ENCODE measurements around the gene ISM1. TPM values are rescaled to one million over a fixed set of nuclear protein-coding genes. Genes with fewer than 3 reads are reported as not detected.
A peak's percentile ranks its signal among the peaks of the same experiment; 100 is the strongest.

Gene ISM1
- total and polyA plus RNA-seq, 7 experiments from 2014 or later, result 1.6 to 3.2 (median 2.4) TPM

- Mint-ChIP-seq H3K36me3 (peaks cover 0 to 9% (median 7%) of the 10 kb centered on the region in 5 donors), H3K27ac (no peak overlapping the region), H3K27me3 (peaks cover 0 to 5% (median 0%) of the 10 kb centered on the region in 5 donors), H3K4me3 (no peak overlapping the region), H3K9me3 (peaks cover 6 to 22% (median 9%) of the 10 kb centered on the region in 11 donors), H3K4me1 (peaks cover 0 to 5% (median 0%) of the 10 kb centered on the region in 7 donors)
- ChIA-PET CTCF (no interaction called here), POLR2A (no interaction called here)
- ATAC-seq (no peak), DNase-seq (no peak)
- Histone ChIP-seq H3K27ac (ENCODE audit: low read depth, low read length) (no peak overlapping the region), H3K4me1 (ENCODE audit: control insufficient read depth in 2 of 2, insufficient read depth in 2 of 2, low read length in 2 of 2) (no peaks in the 10 kb centered on the region), H3K4me3 (ENCODE audit: low read length) (no peak overlapping the region), H3K9me3 (ENCODE audit: control insufficient read depth in 2 of 3, low read length in 3 of 3) (no peaks in the 10 kb centered on the region), H3K36me3 (ENCODE audit: control insufficient read depth in 2 of 3, insufficient read depth in 3 of 3, low read length in 3 of 3) (no peaks in the 10 kb centered on the region), H3K27me3 (ENCODE audit: control insufficient read depth in 2 of 2, insufficient read depth in 2 of 2, low read length in 2 of 2) (no peaks in the 10 kb centered on the region)
- intact Hi-C loops (cut with micrococcal nuclease), result no loop called here
Measured at GRCh38 chr20:13187899-13188298, 33.2 kb upstream of the ISM1 start.

- CTCF ChIA-PET, result no interaction called here
- intact Hi-C loops (cut with micrococcal nuclease), result no loop called here
- H3K4me3 Mint-ChIP-seq, result no peak overlapping the region
- H3K36me3 Mint-ChIP-seq, result peaks cover 0 to 3% (median 0%) of the 10 kb centered on the region in 5 donors
- no peak for DNase-seq
- H3K36me3 ChIP-seq (ENCODE audit: control insufficient read depth in 2 of 3, insufficient read depth in 3 of 3, low read length in 3 of 3), result no peaks in the 10 kb centered on the region
- H3K4me1 ChIP-seq (ENCODE audit: control insufficient read depth in 2 of 2, insufficient read depth in 2 of 2, low read length in 2 of 2), result no peaks in the 10 kb centered on the region
- H3K9me3 Mint-ChIP-seq, result peaks cover 0 to 5% (median 0%) of the 10 kb centered on the region in 11 donors
- peaks cover 0 to 10% (median 5%) of the 10 kb centered on the region in 5 donors for H3K27me3 Mint-ChIP-seq
- H3K27me3 ChIP-seq (ENCODE audit: control insufficient read depth in 2 of 2, insufficient read depth in 2 of 2, low read length in 2 of 2), result no peaks in the 10 kb centered on the region
- peaks cover 0 to 10% (median 4%) of the 10 kb centered on the region in 7 donors for H3K4me1 Mint-ChIP-seq
- H3K9me3 ChIP-seq (ENCODE audit: control insufficient read depth in 2 of 3, low read length in 3 of 3), result no peaks in the 10 kb centered on the region
- H3K27ac Mint-ChIP-seq, result peak overlapping the region in 1 of 9 donors; percentile 26
- H3K4me3 ChIP-seq (ENCODE audit: low read length), result no peak overlapping the region
- POLR2A ChIA-PET, result no interaction called here
- no peak overlapping the region for H3K27ac ChIP-seq (ENCODE audit: low read depth, low read length)
- ATAC-seq, result no peak
Measured at GRCh38 chr20:13199279-13199678, 21.8 kb upstream of the ISM1 start.

GRCh38 chr20:13200767-13201500 is 20.1 kb upstream of the ISM1 start:
- peaks cover 0 to 5% (median 0%) of the 10 kb centered on the region in 11 donors for H3K9me3 Mint-ChIP-seq
- H3K27ac ChIP-seq (ENCODE audit: low read depth, low read length), result no peak overlapping the region
- POLR2A ChIA-PET, result no interaction called here
- H3K36me3 Mint-ChIP-seq, result peaks cover 0 to 3% (median 0%) of the 10 kb centered on the region in 5 donors
- ATAC-seq, result no peak
- no peak overlapping the region for H3K4me3 Mint-ChIP-seq
- peaks cover 0 to 17% (median 5%) of the 10 kb centered on the region in 5 donors for H3K27me3 Mint-ChIP-seq
- DNase-seq, result no peak
- intact Hi-C loops (cut with micrococcal nuclease), result no loop called here
- no peaks in the 10 kb centered on the region for H3K9me3 ChIP-seq (ENCODE audit: control insufficient read depth in 2 of 3, low read length in 3 of 3)
- H3K36me3 ChIP-seq (ENCODE audit: control insufficient read depth in 2 of 3, insufficient read depth in 3 of 3, low read length in 3 of 3), result no peaks in the 10 kb centered on the region
- H3K4me1 ChIP-seq (ENCODE audit: control insufficient read depth in 2 of 2, insufficient read depth in 2 of 2, low read length in 2 of 2), result no peaks in the 10 kb centered on the region
- no peak overlapping the region for H3K4me3 ChIP-seq (ENCODE audit: low read length)
- H3K4me1 Mint-ChIP-seq, result peaks cover 0 to 10% (median 4%) of the 10 kb centered on the region in 7 donors
- CTCF ChIA-PET, result interaction anchor here (1.2 kb wide), 1 partner anchor 343 kb away, joined by 3 read pairs; no protein-coding TSS in a partner anchor
- H3K27ac Mint-ChIP-seq, result no peak overlapping the region
- no peaks in the 10 kb centered on the region for H3K27me3 ChIP-seq (ENCODE audit: control insufficient read depth in 2 of 2, insufficient read depth in 2 of 2, low read length in 2 of 2)

- ChIA-PET POLR2A (no interaction called here), CTCF (interaction anchor here (1.1 kb wide), 1 partner anchor 60 kb away, joined by 3 read pairs; no protein-coding TSS in a partner anchor)
- no peak for ATAC-seq
- Mint-ChIP-seq H3K27ac (no peak overlapping the region), H3K4me1 (peaks cover 0 to 10% (median 4%) of the 10 kb centered on the region in 7 donors), H3K36me3 (peaks cover 0 to 3% (median 0%) of the 10 kb centered on the region in 5 donors), H3K4me3 (peak overlapping the region in 1 of 10 donors; percentile 40), H3K9me3 (peaks cover 0 to 6% (median 0%) of the 10 kb centered on the region in 11 donors), H3K27me3 (peaks cover 4 to 17% (median 5%) of the 10 kb centered on the region in 5 donors)
- H3K9me3 ChIP-seq (ENCODE audit: control insufficient read depth in 2 of 3, low read length in 3 of 3), result no peaks in the 10 kb centered on the region
- intact Hi-C loops (cut with micrococcal nuclease), result no loop called here
- H3K4me1 ChIP-seq (ENCODE audit: control insufficient read depth in 2 of 2, insufficient read depth in 2 of 2, low read length in 2 of 2), result no peaks in the 10 kb centered on the region
- DNase-seq, result no peak
- no peak overlapping the region for H3K27ac ChIP-seq (ENCODE audit: low read depth, low read length)
- H3K4me3 ChIP-seq (ENCODE audit: low read length), result no peak overlapping the region
- no peaks in the 10 kb centered on the region for H3K27me3 ChIP-seq (ENCODE audit: control insufficient read depth in 2 of 2, insufficient read depth in 2 of 2, low read length in 2 of 2)
- no peaks in the 10 kb centered on the region for H3K36me3 ChIP-seq (ENCODE audit: control insufficient read depth in 2 of 3, insufficient read depth in 3 of 3, low read length in 3 of 3)
Measured at GRCh38 chr20:13202565-13202964, 18.5 kb upstream of the ISM1 start.

- Histone ChIP-seq H3K27ac (ENCODE audit: low read depth, low read length) (no peak overlapping the region), H3K27me3 (ENCODE audit: control insufficient read depth in 2 of 2, insufficient read depth in 2 of 2, low read length in 2 of 2) (no peaks in the 10 kb centered on the region), H3K9me3 (ENCODE audit: control insufficient read depth in 2 of 3, low read length in 3 of 3) (no peaks in the 10 kb centered on the region), H3K4me3 (ENCODE audit: low read length) (no peak overlapping the region), H3K36me3 (ENCODE audit: control insufficient read depth in 2 of 3, insufficient read depth in 3 of 3, low read length in 3 of 3) (no peaks in the 10 kb centered on the region), H3K4me1 (ENCODE audit: control insufficient read depth in 2 of 2, insufficient read depth in 2 of 2, low read length in 2 of 2) (no peaks in the 10 kb centered on the region)
- no peak for ATAC-seq
- peaks cover 0 to 3% (median 0%) of the 10 kb centered on the region in 5 donors for H3K36me3 Mint-ChIP-seq
- H3K4me3 Mint-ChIP-seq, result no peak overlapping the region
- no peak for DNase-seq
- H3K4me1 Mint-ChIP-seq, result peaks cover 0 to 10% (median 4%) of the 10 kb centered on the region in 7 donors
- intact Hi-C loops (cut with micrococcal nuclease), result no loop called here
- peaks cover 3 to 17% (median 5%) of the 10 kb centered on the region in 5 donors for H3K27me3 Mint-ChIP-seq
- H3K27ac Mint-ChIP-seq, result no peak overlapping the region
- CTCF ChIA-PET, result interaction anchor here (1.3 kb wide), 1 partner anchor 9 kb away, joined by 4 read pairs; no protein-coding TSS in a partner anchor
- peaks cover 0 to 9% (median 0%) of the 10 kb centered on the region in 11 donors for H3K9me3 Mint-ChIP-seq
- POLR2A ChIA-PET, result no interaction called here
Measured at GRCh38 chr20:13205425-13205824, 15.6 kb upstream of the ISM1 start.

DNA sequence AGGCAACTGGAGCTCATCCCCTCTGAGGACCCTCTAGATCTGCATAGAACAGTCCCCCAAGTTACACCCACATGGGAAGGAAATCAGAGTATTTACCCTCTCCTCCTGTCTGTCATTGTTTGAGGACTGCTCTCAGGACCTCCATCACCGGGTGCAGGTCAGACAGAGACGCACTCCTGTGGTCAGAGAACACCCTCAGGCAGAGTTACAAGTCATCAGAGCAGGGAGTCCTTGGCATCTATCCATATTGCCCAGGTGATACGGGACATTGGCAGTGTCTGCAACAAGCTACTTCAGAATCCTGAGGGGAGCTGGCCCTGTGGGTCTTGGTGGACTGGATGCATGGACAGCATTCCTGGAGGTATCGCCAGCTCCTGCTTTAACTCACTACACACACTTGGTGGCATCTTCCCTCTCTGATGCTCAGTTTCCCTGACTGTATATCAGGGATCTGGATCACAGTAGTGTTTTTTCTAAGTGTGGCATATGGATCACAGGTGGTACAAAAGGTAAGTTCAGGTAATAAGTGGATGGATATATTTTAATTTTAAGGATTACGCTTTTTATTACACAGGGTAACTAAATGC is 15.1 kb upstream of the ISM1 start:
- Mint-ChIP-seq H3K9me3 (peaks cover 0 to 9% (median 0%) of the 10 kb centered on the region in 11 donors), H3K4me3 (no peak overlapping the region), H3K27ac (no peak overlapping the region), H3K36me3 (peaks cover 0 to 3% (median 0%) of the 10 kb centered on the region in 5 donors), H3K27me3 (peaks cover 3 to 15% (median 4%) of the 10 kb centered on the region in 5 donors), H3K4me1 (peaks cover 0 to 7% (median 3%) of the 10 kb centered on the region in 7 donors)
- Histone ChIP-seq H3K4me3 (ENCODE audit: low read length) (no peak overlapping the region), H3K36me3 (ENCODE audit: control insufficient read depth in 2 of 3, insufficient read depth in 3 of 3, low read length in 3 of 3) (no peaks in the 10 kb centered on the region), H3K9me3 (ENCODE audit: control insufficient read depth in 2 of 3, low read length in 3 of 3) (no peaks in the 10 kb centered on the region), H3K4me1 (ENCODE audit: control insufficient read depth in 2 of 2, insufficient read depth in 2 of 2, low read length in 2 of 2) (no peaks in the 10 kb centered on the region), H3K27ac (ENCODE audit: low read depth, low read length) (no peak overlapping the region), H3K27me3 (ENCODE audit: control insufficient read depth in 2 of 2, insufficient read depth in 2 of 2, low read length in 2 of 2) (no peaks in the 10 kb centered on the region)
- no peak for DNase-seq
- ChIA-PET POLR2A (no interaction called here), CTCF (interaction anchor here (1.3 kb wide), 1 partner anchor 9 kb away, joined by 4 read pairs; no protein-coding TSS in a partner anchor)
- intact Hi-C loops (cut with micrococcal nuclease), result no loop called here
- no peak for ATAC-seq

All from naive thymus-derived CD4-positive, alpha-beta T cell (primary cell).